ENCODE measurements around the gene LZTR1.
"Not testable (repeated sequence)": the region's sequence is repeated elsewhere in the genome, so short reads cannot be mapped to it uniquely, and the experiment has no call there.

Gene LZTR1

GRCh38 chr22:20981787-20982562, at the start of gene LZTR1:
Gene LZTR1 (plus strand): TSS chr22:20982297. CDS start chr22:20982372, 75 bp downstream.
- DNase-seq (ENCODE audit: low read depth, low spot score), result peak; percentile 56

GRCh38 chr22:20933910-20934309, 48.2 kb upstream of the LZTR1 start:
- no peak for DNase-seq (ENCODE audit: low read depth, low spot score)

- not testable (repeated sequence) for DNase-seq (ENCODE audit: low read depth, low spot score)
Measured at GRCh38 chr22:20935049-20935448, 47.0 kb upstream of the LZTR1 start.

- DNase-seq (ENCODE audit: low read depth, low spot score), result not testable (repeated sequence)
Measured at GRCh38 chr22:20935780-20936539, 46.1 kb upstream of the LZTR1 start.

- DNase-seq (ENCODE audit: low read depth, low spot score), result no peak
Measured at GRCh38 chr22:20937031-20937793, 44.9 kb upstream of the LZTR1 start.

- no peak for DNase-seq (ENCODE audit: low read depth, low spot score)
Measured at GRCh38 chr22:20937794-20938671, 44.1 kb upstream of the LZTR1 start.

- DNase-seq (ENCODE audit: low read depth, low spot score), result not testable (repeated sequence)
Measured at GRCh38 chr22:20939457-20940185, 42.5 kb upstream of the LZTR1 start.

- DNase-seq (ENCODE audit: low read depth, low spot score), result no peak
Measured at GRCh38 chr22:20940186-20940651, 41.9 kb upstream of the LZTR1 start.

- DNase-seq (ENCODE audit: low read depth, low spot score), result no peak
Measured at GRCh38 chr22:20940904-20941385, 41.2 kb upstream of the LZTR1 start.

GRCh38 chr22:20942203-20942902, 39.7 kb upstream of the LZTR1 start:
- DNase-seq (ENCODE audit: low read depth, low spot score), result not testable (repeated sequence)

GRCh38 chr22:20943104-20943933, 38.8 kb upstream of the LZTR1 start:
- no peak for DNase-seq (ENCODE audit: low read depth, low spot score)

- DNase-seq (ENCODE audit: low read depth, low spot score), result no peak
Measured at GRCh38 chr22:20944042-20944441, 38.1 kb upstream of the LZTR1 start.

- DNase-seq (ENCODE audit: low read depth, low spot score), result no peak
Measured at GRCh38 chr22:20945578-20945934, 36.5 kb upstream of the LZTR1 start.

- no peak for DNase-seq (ENCODE audit: low read depth, low spot score)
Measured at GRCh38 chr22:20946080-20946986, 35.8 kb upstream of the LZTR1 start.

- no peak for DNase-seq (ENCODE audit: low read depth, low spot score)
Measured at GRCh38 chr22:20946991-20947390, 35.1 kb upstream of the LZTR1 start.

GRCh38 chr22:20948450-20948849, 33.6 kb upstream of the LZTR1 start:
- no peak for DNase-seq (ENCODE audit: low read depth, low spot score)

GRCh38 chr22:20948989-20949388, 33.1 kb upstream of the LZTR1 start:
- no peak for DNase-seq (ENCODE audit: low read depth, low spot score)

All from activated CD4-positive, CD25-positive, alpha-beta regulatory T cell treated with anti-CD3 and anti-CD28 coated beads, Interleukin-2, amount 50 U/mL, for 16 hours (primary cell).